GM18519 (cell line): ENCODE results near the gene TCEA2.

Experiments used
- ATAC-seq: cut with Tn5 transposase; IDR thresholded peaks from one replicate; pipeline ENCODE4 v1.9.1; 2021; ENCODE audit warnings: mild to moderate bottlenecking, moderate library complexity; ENCODE audit not compliant: unreplicated experiment, low FRiP score

TCEA2 gene

DNA sequence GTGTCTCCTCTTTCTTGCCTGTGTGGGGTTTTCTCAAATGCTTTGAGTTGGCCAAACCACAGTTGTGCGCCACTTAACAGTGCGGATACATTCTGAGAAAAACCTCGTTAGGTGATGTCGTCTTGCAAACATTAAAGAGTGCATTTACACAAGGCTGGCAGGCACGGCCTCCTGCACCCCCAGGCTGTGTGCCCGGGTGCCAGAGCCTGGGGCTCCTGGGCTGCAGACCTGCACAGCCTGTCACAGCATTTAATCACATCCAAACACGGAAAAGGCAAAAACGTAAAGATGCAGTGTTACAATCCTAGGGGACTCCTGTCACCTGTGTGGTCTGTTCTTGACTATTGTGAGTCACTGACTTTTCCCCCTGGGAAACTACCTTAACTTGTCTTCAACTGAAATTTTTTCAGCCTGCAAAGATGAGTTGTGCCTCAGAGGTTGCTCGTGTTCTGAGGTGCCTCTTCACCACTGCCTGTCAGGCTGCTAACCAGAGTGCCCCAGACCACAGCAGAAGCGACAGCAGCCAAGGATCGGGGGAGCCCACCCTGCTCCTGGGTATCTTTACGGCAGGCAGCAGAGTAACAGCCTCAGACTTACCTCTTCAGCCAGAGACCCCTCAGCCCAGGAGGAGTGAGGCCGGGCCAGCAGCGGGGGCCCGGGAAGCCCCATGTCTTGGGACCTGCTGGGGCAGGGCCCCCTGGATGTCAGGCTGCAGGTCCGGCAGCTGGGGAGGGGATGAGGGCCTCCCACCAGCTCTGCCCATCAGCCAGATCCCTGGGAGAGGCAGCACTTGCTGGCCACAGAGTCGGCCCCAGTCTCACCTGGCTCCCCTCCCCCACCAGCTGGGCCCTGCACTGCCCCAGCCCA lies 27.7 kb upstream of the TCEA2 start:
- ATAC-seq: no peak

DNA sequence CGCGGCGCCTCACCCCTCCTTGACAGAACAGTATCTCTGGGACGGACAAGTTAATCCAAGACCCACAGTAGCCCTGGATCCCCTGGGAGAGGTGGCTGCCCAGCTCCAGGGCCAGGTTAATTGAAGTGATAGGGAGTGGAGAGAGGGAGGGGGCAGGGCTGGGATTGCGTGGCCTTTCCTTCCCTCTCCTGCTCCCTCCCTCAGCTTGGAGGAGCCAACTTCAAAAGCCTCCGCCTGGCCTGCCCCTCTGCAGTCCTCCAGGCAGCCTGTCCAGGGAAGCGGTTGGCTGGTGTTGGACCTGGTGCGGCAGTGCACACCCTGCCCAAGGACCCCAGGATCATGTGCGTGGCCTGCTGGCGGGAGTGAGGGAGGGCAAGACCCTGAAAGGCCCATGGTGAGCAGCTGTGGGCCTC lies 27.1 kb upstream of the TCEA2 start, which contains the start of gene C20orf204:
C20orf204 (plus strand) TSS at position 250 of the 413 bp plus-strand sequence; CDS start at position 392, 142 bp downstream.
- ATAC-seq: no peak

GRCh38 chr20:64036346-64037198 lies 26.4 kb upstream of the TCEA2 start:
- no peak for ATAC-seq

GRCh38 chr20:64037199-64037497 lies 25.9 kb upstream of the TCEA2 start:
- no peak for ATAC-seq

GRCh38 chr20:64037498-64038213 lies 25.3 kb upstream of the TCEA2 start:
- no peak for ATAC-seq

- no peak for ATAC-seq
Observed at GRCh38 chr20:64038224-64038564, 24.8 kb upstream of the TCEA2 start.

- no peak for ATAC-seq
Observed at GRCh38 chr20:64038565-64039292, 24.3 kb upstream of the TCEA2 start.

GRCh38 chr20:64039293-64040160 lies 23.5 kb upstream of the TCEA2 start:
- no peak for ATAC-seq

DNA sequence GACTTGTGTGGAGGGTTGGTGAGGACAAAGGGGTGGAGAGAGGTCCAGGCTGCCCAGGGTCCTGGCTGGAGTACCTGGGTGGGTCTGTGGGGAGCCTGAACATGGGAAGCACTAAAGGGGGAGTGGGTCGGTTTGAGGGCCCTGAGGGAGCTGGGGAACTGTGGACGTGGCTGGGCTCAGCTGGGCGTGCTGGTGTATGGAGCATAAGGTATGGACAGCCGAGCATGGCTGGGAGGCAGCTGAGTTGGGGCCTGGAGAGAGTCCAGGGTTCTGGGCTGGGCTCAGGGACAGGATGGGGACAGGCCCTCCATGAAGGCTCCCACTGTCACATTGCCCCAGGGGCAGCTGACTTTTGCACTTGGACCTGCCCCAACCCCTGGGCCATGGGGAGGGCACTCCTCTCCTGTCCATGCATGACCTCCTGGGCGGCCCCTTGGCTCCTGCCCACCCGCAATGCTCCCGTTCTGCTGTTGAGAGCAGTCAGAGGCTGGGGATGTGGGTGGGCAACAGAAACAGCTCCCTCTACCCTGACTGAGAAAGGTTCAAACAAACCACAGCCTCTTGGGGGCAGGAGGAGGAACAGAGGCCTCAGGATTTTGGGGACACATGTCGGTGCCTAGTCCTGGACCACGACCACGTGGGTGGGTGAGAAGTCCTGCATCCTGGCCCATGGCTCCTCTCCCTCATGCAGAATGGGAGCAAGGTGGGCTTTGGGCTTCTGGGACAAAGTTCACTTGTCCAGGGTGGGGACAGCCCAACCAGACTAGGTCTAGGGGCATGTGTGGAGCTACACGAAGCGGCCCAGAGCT lies 22.6 kb upstream of the TCEA2 start:
- ATAC-seq: no peak

DNA sequence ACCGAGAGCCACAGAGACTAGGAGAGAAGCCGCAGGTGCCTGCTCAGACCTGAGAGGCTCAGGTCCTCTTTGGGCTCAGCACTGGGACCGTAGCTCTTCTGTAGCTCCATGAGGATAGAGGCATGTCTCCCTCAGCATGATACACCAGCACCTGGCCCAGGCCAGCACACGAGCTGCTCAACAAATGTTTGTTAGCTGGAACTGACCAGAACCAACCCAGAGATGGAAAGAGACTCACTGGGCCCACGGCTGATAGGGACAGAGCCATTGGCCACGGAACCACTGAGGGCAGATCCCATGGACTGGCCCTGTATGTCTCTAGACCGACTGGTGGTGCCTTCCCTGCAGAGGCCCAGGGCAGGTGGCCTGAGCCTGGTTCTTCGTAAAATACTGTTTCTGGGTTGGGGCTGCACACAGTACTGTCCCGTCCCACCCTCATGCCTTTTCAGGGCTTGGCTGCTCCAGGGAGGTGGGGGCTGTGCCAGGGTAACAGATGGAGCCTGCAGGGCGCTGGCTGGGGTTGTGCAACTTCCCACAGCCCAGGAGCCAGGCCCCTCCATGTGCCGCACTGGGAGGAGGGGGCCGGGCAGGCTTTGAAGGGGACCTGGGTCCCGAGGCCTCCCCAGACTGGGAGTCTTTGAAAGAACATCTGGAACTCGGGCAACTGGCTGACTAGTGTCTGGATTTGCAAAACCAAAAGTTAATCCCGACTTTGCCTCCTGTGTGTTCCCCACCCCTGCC lies 21.8 kb upstream of the TCEA2 start:
- ATAC-seq: no peak

DNA sequence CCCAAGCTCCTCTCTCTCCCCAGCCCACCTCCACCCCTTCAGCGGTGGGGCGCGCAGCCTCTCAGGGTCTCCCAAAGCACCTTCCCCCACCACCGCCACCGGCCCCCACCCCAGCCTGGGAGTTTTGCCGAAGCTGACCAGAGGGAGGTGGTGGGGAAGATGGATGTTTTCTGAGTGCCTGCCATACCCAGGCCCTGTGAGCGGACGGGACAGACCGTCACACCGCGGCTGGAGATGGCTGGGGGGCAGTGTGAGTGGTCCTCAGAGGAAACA lies 21.3 kb upstream of the TCEA2 start:
- ATAC-seq: no peak

- no peak for ATAC-seq
Observed at GRCh38 chr20:64042054-64042781, 20.8 kb upstream of the TCEA2 start.

GRCh38 chr20:64043768-64044167 lies 19.2 kb upstream of the TCEA2 start:
- no peak for ATAC-seq

DNA sequence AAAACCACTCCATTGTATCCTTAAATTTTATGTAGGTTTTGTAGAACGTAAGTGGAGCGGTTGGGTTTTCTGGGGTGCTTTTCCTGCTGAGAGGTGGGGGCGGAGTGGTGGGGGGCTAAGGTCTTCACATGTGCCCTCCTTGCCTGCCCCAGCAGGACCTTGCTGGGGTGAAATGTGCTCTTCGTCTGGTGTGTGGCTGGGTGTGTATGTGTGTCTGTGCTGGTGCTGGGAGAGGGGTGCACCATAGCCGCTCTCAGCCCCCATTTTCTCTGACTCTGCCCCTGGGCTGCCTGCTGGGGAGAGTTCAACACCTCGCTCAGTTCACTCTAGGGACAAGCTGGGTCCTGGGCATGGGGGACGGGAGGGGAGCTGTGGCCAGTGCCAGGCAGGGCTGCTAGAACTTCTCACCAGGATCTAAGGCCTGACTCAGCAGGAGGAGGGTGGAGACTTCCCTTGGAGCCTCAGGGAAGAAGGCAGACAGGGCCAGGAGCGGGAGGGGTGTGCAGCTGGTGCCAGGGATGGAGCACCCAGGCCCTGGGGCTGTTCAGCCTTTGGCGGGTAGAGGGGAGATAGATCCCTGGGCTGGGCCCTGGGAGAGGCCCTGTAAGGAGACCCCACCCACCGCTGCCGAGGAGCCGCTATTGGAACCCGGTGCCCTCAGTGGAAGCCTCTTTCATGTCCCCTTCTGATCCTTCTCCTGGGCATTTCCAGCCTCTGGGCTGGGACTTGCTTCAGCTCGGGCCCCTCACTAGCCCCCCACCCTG lies 18.3 kb upstream of the TCEA2 start:
- no peak for ATAC-seq

GRCh38 chr20:64045346-64046011 lies 17.5 kb upstream of the TCEA2 start:
- no peak for ATAC-seq

DNA sequence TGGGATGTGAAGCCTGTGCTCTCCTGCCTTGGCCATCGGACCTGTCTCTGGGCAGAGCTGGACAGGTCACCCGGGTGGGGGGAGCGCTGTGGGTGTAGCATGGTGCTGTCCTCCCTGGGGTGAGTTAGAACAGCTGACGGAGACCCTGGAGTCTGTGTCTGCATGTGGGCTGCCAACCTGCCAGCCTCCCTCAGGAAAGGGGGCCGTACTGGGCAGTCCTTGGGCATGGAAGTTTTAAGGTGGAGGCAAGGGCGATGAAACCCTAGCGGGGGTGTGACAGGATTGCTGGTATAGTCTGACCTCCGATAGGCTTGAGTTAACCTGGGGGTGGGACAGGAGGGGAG lies 16.0 kb upstream of the TCEA2 start:
- ATAC-seq: no peak
